Gastroesophageal sphincter (tissue), 3 donors: ENCODE data around the gene FAXDC2.

ENCODE experiments used
- POLR2A ChIP-seq, 2 donors: fragments of 450-650 bp; IDR thresholded peaks; one replicate each; pipeline ENCODE4 v1.6.1; 2017; ENCODE audit warnings: antibody characterized with exemption in 2 of 2, mild to moderate bottlenecking in 2 of 2, moderate library complexity in 1 of 2
- POLR2AphosphoS5 ChIP-seq: sonication (generic); formaldehyde crosslinking; IDR thresholded peaks from one replicate; pipeline ENCODE4 v1.6.1; 2017; ENCODE audit warnings: antibody characterized with exemption
- TF ChIP-seq, protein P1 (sequence below), 4 experiments: fragments of 200-600 bp in 2 of 4; fragments of 450-650 bp in 2 of 4; sonication (generic) in 1 of 4; IDR thresholded peaks; one replicate each; pipeline ENCODE4 v1.5.1; 2017 to 2019; ENCODE audit warnings: antibody characterized with exemption in 4 of 4, mild to moderate bottlenecking in 2 of 4, moderate library complexity in 2 of 4

GRCh38 chr5:154816891-154817492, 33.4 kb downstream of the FAXDC2 start:
- TF ChIP-seq POLR2A (IDR thresholded peaks at IDR 0.05), result no peak
- TF ChIP-seq, protein P1, sequence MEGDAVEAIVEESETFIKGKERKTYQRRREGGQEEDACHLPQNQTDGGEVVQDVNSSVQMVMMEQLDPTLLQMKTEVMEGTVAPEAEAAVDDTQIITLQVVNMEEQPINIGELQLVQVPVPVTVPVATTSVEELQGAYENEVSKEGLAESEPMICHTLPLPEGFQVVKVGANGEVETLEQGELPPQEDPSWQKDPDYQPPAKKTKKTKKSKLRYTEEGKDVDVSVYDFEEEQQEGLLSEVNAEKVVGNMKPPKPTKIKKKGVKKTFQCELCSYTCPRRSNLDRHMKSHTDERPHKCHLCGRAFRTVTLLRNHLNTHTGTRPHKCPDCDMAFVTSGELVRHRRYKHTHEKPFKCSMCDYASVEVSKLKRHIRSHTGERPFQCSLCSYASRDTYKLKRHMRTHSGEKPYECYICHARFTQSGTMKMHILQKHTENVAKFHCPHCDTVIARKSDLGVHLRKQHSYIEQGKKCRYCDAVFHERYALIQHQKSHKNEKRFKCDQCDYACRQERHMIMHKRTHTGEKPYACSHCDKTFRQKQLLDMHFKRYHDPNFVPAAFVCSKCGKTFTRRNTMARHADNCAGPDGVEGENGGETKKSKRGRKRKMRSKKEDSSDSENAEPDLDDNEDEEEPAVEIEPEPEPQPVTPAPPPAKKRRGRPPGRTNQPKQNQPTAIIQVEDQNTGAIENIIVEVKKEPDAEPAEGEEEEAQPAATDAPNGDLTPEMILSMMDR (IDR thresholded peaks at IDR 0.05), result no peak
- TF ChIP-seq POLR2AphosphoS5, result no peak
